Measurements from ENCODE around the gene TCP10L. TPM values are rescaled to one million over a fixed set of nuclear protein-coding genes. Genes with fewer than 3 reads are reported as not detected.

TCP10L gene
- total and polyA plus RNA-seq, 2 of the 4 experiments (the other 2 are of a cell fraction) = 0.09 TPM; not detected in 1

- 0% methylated on average over 1 of the region's 6 CpGs; no CpG with 5 or more reads in 1 of the 2 experiments for WGBS, 2 experiments (ENCODE audit: extremely low coverage in 2 of 2, insufficient read length in 1 of 2)
- intact Hi-C loops (cut with micrococcal nuclease) = loop anchor here (1.0 kb wide), 1 partner anchor 194 kb away; no protein-coding TSS in a partner anchor
- H2BK5ac ChIP-seq (ENCODE audit: low read depth, low read length, poor library complexity, severe bottlenecking) = peak overlapping the region; percentile 5
These were observed 11.9 kb upstream of the TCP10L start for GRCh38 chr21:32597205-32597604.

More at GRCh38 chr21:32597205-32597604, 11.9 kb upstream of the TCP10L start:
- no peak overlapping the region for H3K23ac ChIP-seq (ENCODE audit: low read depth, low read length)
- H3K14ac ChIP-seq (replicated peaks; ENCODE audit: low read depth, low read length) = peak overlapping the region; percentile 23; the same call in 1 of the 2 replicates
- H3K27me3 ChIP-seq (ENCODE audit: control insufficient read depth, insufficient read depth, low read length) = no peaks in the 10 kb centered on the region
- H4K91ac ChIP-seq (ENCODE audit: insufficient read depth, low read depth, low read length) = no peak overlapping the region
- no peak overlapping the region for H4K5ac ChIP-seq (ENCODE audit: low read depth, low read length)
- ChIA-PET CTCF (no interaction called here), POLR2A (ENCODE audit: unreplicated experiment) (no interaction called here)
- no peak overlapping the region for H3K4me2 ChIP-seq (ENCODE audit: low read depth, low read length)
- H2BK20ac ChIP-seq (ENCODE audit: low read depth, low read length) = peak overlapping the region; percentile 42; the same call in 1 of the 2 replicates
- no peak overlapping the region for H3K18ac ChIP-seq (ENCODE audit: low read depth, low read length)
- ATAC-seq (ENCODE audit: low read depth) (peak; percentile 52), DNase-seq (peak; percentile 95)
- peak overlapping the region; percentile 19; the same call in 1 of the 2 replicates for H3K4ac ChIP-seq (ENCODE audit: low read depth, low read length)
- H2BK15ac ChIP-seq (ENCODE audit: low read depth, low read length) = no peak overlapping the region; the same call in 2 of the 3 replicates
- in situ Hi-C loops (cut with MboI; ENCODE audit: low sequenced_read_pairs) = no loop called here
- no peak overlapping the region for H4K8ac ChIP-seq (ENCODE audit: low read depth in 2 of 2, low read length in 2 of 2)
- H3K4me3 ChIP-seq (ENCODE audit: insufficient read depth, low read depth, low read length) = no peak overlapping the region
- H2AFZ ChIP-seq (replicated peaks; ENCODE audit: low read length, poor library complexity) = peak overlapping the region; percentile 60
- no peaks in the 10 kb centered on the region for H3K79me1 ChIP-seq (ENCODE audit: low read depth in 1 of 2, low read length in 2 of 2)
- no peaks in the 10 kb centered on the region for H3K4me1 ChIP-seq (ENCODE audit: control insufficient read depth, insufficient read depth, low read length)
- H2AK5ac ChIP-seq (ENCODE audit: low read depth, low read length) = no peak overlapping the region; the same call in 1 of the 2 replicates
- TF ChIP-seq CHD1 (IDR thresholded peaks at IDR 0.05; ENCODE audit: low read depth, low read length) (no peak), USF2 (IDR thresholded peaks at IDR 0.05; ENCODE audit: low read depth, low read length) (no peak), FOS (IDR thresholded peaks at IDR 0.05; ENCODE audit: low read depth, low read length) (peak; percentile 79), CEBPB (IDR thresholded peaks at IDR 0.05; ENCODE audit: low read depth, low read length) (peak; percentile 33; the same call in 1 of the 2 replicates), RAD21 (IDR thresholded peaks at IDR 0.05; ENCODE audit: low read length) (0 out of 2 replicates have a peak, but pooled peaks have one; percentile 6), BHLHE40 (IDR thresholded peaks at IDR 0.05; ENCODE audit: low read depth, low read length) (peak; percentile 65), POLR2A (IDR thresholded peaks at IDR 0.05; ENCODE audit: low read depth, low read length) (no peak), SMC3 (IDR thresholded peaks at IDR 0.05; ENCODE audit: low read depth, low read length) (no peak), RCOR1 (IDR thresholded peaks at IDR 0.05; ENCODE audit: insufficient replicate concordance, low read length) (peak; percentile 54), NFE2L2 (IDR thresholded peaks at IDR 0.05; ENCODE audit: low read depth, low read length) (no peak), CTCF (conservative IDR thresholded peaks at IDR 0.05; ENCODE audit: low read depth, low read length) (no peak), ELK1 (IDR thresholded peaks at IDR 0.05; ENCODE audit: borderline replicate concordance, low read depth, low read length) (no peak), MXI1 (IDR thresholded peaks at IDR 0.05; ENCODE audit: borderline replicate concordance, low read depth, low read length) (peak; percentile 33; the same call in 1 of the 2 replicates), MAZ (IDR thresholded peaks at IDR 0.05; ENCODE audit: borderline replicate concordance, low read depth, low read length) (no peak), MAFK (IDR thresholded peaks at IDR 0.05; ENCODE audit: low read depth, low read length) (no peak), RFX5 (IDR thresholded peaks at IDR 0.05; ENCODE audit: low read depth, low read length) (no peak)
- no peak overlapping the region for H3K56ac ChIP-seq (ENCODE audit: extremely low read depth, insufficient read depth, low read length)
- dilution Hi-C loops (cut with HindIII; ENCODE audit: low sequenced_read_pairs, unreplicated experiment) = no loop called here
- H3K36me3 ChIP-seq (ENCODE audit: control insufficient read depth, insufficient read depth, low read length) = peaks cover 11% of the 10 kb centered on the region
- H3K9ac ChIP-seq (ENCODE audit: low read depth, low read length) = no peak overlapping the region
- H3K9me3 ChIP-seq (ENCODE audit: control insufficient read depth, insufficient read depth, low read length) = no peaks in the 10 kb centered on the region
- no peaks in the 10 kb centered on the region; the same call in 1 of the 2 replicates for H3K9me1 ChIP-seq (ENCODE audit: insufficient read depth, low read length)
- H2BK120ac ChIP-seq (ENCODE audit: low read depth, low read length) = no peak overlapping the region
- no peaks in the 10 kb centered on the region for H4K20me1 ChIP-seq (ENCODE audit: insufficient read depth, low read length)
- peak overlapping the region; percentile 47 for H2AK9ac ChIP-seq (replicated peaks; ENCODE audit: low read depth, low read length, poor library complexity)
- H3K27ac ChIP-seq (ENCODE audit: insufficient read depth, low read length) = no peak overlapping the region
- no TSS peak for BruUV-seq (replicated peaks)

Measured in IMR-90 (cell line).